CD4-positive, alpha-beta T cell treated with Interleukin-15 for 4 hours (primary cell): ENCODE results near the gene RHOV.

Source experiments
- DNase-seq: peaks from one replicate; pipeline ENCODE4 v3.0.0-alpha.2; 2020; ENCODE audit warnings: low spot score

The RHOV gene

GRCh38 chr15:40845036-40845435 lies 29.0 kb downstream of the RHOV start:
- no peak for DNase-seq

GRCh38 chr15:40844696-40845030 lies 29.4 kb downstream of the RHOV start:
- DNase-seq, result peak; percentile 10

- peak; percentile 41 for DNase-seq
Measured at GRCh38 chr15:40843885-40844695, 29.9 kb downstream of the RHOV start, which contains the start of gene SPINT1. SPINT1 (plus strand) TSS chr15:40844048; CDS start chr15:40844555, 507 bp downstream.

- no peak for DNase-seq
Measured at GRCh38 chr15:40843261-40843884, 30.7 kb downstream of the RHOV start.

- DNase-seq, result no peak
Measured at GRCh38 chr15:40841741-40842140, 32.3 kb downstream of the RHOV start.

GRCh38 chr15:40838756-40839155 lies 35.3 kb downstream of the RHOV start:
- DNase-seq, result no peak

- DNase-seq, result no peak
Measured at GRCh38 chr15:40836020-40836419, 38.0 kb downstream of the RHOV start.

- no peak for DNase-seq
Measured at GRCh38 chr15:40832903-40833302, 41.1 kb downstream of the RHOV start.

GRCh38 chr15:40831861-40832260 lies 42.2 kb downstream of the RHOV start:
- no peak for DNase-seq

GRCh38 chr15:40830884-40831283 lies 43.1 kb downstream of the RHOV start:
- no peak for DNase-seq

- no peak for DNase-seq
Measured at GRCh38 chr15:40829115-40829514, 44.9 kb downstream of the RHOV start.

- no peak for DNase-seq
Measured at GRCh38 chr15:40828447-40829036, 45.5 kb downstream of the RHOV start, which contains the start of gene PPP1R14D. PPP1R14D (minus strand) TSS chr15:40828708; CDS start chr15:40828641, 67 bp downstream.

- no peak for DNase-seq
Measured at GRCh38 chr15:40826423-40827075, 47.5 kb downstream of the RHOV start.

GRCh38 chr15:40825661-40826422 lies 48.2 kb downstream of the RHOV start:
- no peak for DNase-seq

GRCh38 chr15:40823572-40824343 lies 50.3 kb downstream of the RHOV start:
- DNase-seq, result no peak
